Measurements from ENCODE around the gene MUC5AC.
"Not testable (repeated sequence)": the region's sequence is repeated elsewhere in the genome, so short reads cannot be mapped to it uniquely, and the experiment has no call there.

MUC5AC gene

DNA sequence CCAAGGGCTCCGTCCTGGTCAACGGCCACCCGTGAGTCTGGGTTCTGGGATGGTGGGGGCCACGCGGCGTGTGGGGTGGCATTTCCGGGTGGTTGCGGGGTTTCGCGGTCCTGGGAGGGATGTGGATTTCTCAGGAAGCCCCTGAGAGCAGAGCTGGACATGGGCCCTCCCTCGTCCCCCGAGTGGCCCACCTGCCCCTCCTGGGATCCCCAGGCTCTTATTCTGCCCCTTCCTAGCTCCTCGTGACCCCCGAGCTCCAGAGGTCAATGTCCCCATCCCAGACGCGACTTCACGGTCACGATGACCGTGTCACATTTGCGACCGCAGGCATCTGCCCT is 4.4 kb downstream of the MUC5AC start:
- Mint-ChIP-seq H3K4me1 (ENCODE audit: low read depth) (no peaks in the 10 kb centered on the region), H3K27ac (no peak overlapping the region), H3K4me3 (no peak overlapping the region), H3K27me3 (no peaks in the 10 kb centered on the region), H3K9me3 (no peaks in the 10 kb centered on the region), H3K36me3 (ENCODE audit: low read depth) (no peaks in the 10 kb centered on the region)

DNA sequence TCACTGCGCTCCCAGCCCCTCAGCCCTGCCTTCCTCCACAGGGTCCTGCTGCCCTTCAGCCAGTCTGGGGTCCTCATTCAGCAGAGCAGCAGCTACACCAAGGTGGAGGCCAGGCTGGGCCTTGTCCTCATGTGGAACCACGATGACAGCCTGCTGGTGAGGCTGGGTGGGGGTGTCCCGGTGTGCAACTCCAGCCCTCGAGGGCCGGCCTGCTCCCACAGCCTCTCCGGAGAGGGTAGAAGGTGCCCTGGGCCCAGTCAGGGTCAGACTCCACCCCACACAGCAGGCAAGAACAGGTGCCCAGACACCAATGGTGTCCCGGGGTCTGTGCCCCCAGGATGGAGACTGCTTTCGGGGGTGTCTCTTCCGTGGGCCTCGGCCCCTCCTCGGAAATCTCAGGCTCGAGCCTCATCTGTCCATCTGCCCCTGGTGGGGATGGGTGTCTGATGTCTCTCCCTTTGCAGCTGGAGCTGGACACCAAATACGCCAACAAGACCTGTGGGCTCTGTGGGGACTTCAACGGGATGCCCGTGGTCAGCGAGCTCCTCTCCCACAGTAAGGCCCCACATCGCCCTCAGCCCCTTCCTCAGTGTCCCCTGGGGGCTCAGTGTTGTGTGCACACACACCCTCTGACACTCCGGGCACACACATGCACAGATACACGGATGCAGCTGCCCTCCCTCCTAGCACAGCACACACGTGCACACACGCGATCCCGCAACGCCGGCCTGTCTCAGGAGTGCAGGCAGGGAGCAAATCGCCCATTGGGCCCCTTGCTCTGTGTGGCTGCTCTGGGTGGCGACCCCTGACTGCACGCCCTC is 4.9 kb downstream of the MUC5AC start:
- Mint-ChIP-seq H3K4me1 (ENCODE audit: low read depth) (no peaks in the 10 kb centered on the region), H3K9me3 (no peaks in the 10 kb centered on the region), H3K27ac (no peak overlapping the region), H3K27me3 (no peaks in the 10 kb centered on the region), H3K4me3 (no peak overlapping the region), H3K36me3 (ENCODE audit: low read depth) (no peaks in the 10 kb centered on the region)

DNA sequence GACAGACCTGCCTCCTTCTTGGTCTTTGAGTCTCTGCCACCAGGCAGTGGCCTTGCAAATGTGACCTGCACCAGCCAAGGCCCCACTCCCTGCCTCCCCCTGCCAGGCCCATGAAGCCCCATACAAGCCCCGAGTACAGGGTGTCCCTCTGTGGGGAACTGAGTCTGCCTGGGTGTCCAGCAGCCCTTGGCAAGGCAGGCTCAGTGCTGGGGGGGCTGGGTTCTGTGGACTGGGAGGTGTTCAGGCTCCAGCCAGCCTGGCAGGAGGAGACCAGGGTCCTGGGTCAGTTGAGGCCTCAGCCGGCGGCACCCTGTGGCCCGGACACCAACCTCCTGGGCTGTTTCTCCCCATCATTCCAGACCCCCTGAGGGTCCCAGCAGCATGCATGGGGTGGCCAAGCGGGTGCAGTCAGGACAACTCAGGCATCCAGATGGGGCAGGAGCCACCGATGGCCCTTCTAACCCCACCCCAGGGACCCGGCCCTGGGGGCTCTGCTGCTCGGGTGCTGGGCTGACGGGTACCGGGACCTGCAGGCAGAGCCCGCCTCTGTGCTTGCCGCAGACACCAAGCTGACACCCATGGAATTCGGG is 5.7 kb downstream of the MUC5AC start:
- Mint-ChIP-seq H3K4me3 (no peak overlapping the region), H3K4me1 (ENCODE audit: low read depth) (no peaks in the 10 kb centered on the region), H3K27me3 (no peaks in the 10 kb centered on the region), H3K27ac (no peak overlapping the region), H3K9me3 (no peaks in the 10 kb centered on the region), H3K36me3 (ENCODE audit: low read depth) (no peaks in the 10 kb centered on the region)

DNA sequence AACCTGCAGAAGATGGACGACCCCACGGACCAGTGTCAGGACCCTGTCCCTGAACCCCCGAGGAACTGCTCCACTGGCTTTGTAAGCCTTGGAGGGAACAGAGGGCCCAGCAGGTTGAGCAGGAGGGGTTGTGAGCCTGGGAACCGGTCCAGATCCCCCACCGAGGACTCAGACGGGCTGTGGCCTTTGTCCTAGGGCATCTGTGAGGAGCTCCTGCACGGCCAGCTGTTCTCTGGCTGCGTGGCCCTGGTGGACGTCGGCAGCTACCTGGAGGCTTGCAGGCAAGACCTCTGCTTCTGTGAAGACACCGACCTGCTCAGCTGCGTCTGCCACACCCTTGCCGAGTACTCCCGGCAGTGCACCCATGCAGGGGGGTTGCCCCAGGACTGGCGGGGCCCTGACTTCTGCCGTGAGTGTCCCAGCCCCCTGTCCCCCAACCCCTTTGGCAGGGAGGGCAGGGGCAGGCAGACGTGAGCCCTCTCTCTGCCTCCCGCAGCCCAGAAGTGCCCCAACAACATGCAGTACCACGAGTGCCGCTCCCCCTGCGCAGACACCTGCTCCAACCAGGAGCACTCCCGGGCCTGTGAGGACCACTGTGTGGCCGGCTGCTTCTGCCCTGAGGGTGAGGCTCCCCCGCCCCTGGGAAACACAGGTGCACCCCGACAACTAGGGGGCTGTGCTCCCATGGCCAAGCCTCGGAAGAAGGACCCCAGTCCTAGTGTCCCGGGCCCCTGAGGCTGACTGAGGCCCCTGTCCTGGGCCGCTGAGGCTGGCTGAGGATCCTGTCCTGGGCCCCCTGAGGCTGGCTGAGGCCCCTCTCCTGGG is 6.4 kb downstream of the MUC5AC start:
- Mint-ChIP-seq H3K4me1 (ENCODE audit: low read depth) (no peaks in the 10 kb centered on the region), H3K9me3 (no peaks in the 10 kb centered on the region), H3K27ac (no peak overlapping the region), H3K27me3 (no peaks in the 10 kb centered on the region), H3K36me3 (ENCODE audit: low read depth) (no peaks in the 10 kb centered on the region), H3K4me3 (no peak overlapping the region)

DNA sequence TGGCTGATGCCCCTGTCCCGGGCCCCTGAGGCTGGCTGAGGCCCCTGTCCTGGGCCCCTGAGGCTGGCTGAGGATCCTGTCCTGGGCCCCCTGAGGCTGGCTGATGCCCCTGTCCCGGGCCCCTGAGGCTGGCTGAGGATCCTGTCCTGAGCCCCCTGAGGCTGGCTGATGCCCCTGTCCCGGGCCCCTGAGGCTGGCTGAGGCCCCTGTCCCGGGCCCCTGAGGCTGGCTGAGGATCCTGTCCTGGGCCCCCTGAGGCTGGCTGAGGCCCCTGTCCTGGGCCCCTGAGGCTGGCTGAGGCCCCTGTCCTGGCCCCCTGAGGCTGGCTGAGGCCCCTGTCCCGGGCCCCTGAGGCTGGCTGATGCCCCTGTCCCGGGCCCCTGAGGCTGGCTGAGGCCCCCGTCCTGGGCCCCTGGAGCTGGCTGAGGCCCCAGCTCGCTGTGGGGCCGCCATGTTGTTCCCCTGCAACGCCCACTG is 7.1 kb downstream of the MUC5AC start:
- not testable (repeated sequence) for H3K9me3 Mint-ChIP-seq; H3K27me3 Mint-ChIP-seq; H3K4me3 Mint-ChIP-seq; H3K36me3 Mint-ChIP-seq (ENCODE audit: low read depth); H3K4me1 Mint-ChIP-seq (ENCODE audit: low read depth); H3K27ac Mint-ChIP-seq

DNA sequence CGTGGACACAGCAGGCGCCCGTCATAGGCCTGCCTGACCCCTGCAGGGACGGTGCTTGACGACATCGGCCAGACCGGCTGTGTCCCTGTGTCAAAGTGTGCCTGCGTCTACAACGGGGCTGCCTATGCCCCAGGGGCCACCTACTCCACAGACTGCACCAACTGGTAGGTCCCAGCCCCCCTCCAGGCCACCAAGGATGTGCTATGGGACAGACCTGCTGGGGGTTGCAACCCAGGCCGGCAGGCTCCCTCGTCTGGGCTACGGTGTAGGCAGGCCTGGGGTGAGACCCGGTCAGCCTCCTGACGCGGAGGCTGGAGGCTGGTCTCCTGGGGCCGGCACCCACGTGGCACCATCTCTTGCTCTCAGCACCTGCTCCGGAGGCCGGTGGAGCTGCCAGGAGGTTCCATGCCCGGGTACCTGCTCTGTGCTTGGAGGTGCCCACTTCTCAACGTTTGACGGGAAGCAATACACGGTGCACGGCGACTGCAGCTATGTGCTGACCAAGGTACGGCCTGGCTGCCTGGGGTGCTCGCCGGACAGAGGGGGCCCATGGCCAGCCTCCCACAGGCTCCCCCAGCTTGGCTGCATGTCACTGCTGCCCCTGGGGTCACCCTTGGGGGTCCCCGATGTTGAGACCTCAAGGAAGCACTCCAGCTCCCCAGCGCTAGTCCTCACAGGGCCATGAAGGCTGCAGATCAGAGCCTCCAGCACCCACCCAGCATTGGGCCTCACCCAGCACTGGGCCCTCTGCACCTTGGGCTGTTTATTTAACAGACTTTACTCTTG is 7.7 kb downstream of the MUC5AC start:
- Mint-ChIP-seq H3K4me3 (no peak overlapping the region), H3K27me3 (no peaks in the 10 kb centered on the region), H3K4me1 (ENCODE audit: low read depth) (no peaks in the 10 kb centered on the region), H3K36me3 (ENCODE audit: low read depth) (no peaks in the 10 kb centered on the region), H3K27ac (no peak overlapping the region), H3K9me3 (no peaks in the 10 kb centered on the region)

DNA sequence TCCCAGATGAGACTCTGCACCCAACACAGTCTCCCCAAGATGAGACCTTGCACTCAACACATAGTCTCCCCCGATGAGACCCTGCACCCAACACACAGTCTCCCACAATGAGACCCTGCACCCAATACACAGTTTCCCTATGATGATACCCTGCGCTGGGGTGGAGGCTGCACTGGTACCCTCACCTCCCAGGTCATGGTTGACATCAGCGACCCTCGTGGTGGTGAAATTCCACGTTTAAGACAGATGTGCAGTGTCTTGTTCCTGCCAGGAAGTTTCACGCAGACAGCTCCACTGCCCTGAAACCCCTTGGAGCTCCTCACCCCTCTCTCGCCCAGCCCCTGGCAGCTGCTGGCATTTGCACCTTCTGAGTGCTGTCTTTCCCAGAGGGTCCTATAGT is 9.5 kb downstream of the MUC5AC start:
- no peaks in the 10 kb centered on the region for H3K36me3 Mint-ChIP-seq (ENCODE audit: low read depth)
- H3K4me3 Mint-ChIP-seq, result no peak overlapping the region
- H3K9me3 Mint-ChIP-seq, result peaks cover 3% of the 10 kb centered on the region
- H3K27ac Mint-ChIP-seq, result no peak overlapping the region
- H3K4me1 Mint-ChIP-seq (ENCODE audit: low read depth), result no peaks in the 10 kb centered on the region
- H3K27me3 Mint-ChIP-seq, result no peaks in the 10 kb centered on the region

DNA sequence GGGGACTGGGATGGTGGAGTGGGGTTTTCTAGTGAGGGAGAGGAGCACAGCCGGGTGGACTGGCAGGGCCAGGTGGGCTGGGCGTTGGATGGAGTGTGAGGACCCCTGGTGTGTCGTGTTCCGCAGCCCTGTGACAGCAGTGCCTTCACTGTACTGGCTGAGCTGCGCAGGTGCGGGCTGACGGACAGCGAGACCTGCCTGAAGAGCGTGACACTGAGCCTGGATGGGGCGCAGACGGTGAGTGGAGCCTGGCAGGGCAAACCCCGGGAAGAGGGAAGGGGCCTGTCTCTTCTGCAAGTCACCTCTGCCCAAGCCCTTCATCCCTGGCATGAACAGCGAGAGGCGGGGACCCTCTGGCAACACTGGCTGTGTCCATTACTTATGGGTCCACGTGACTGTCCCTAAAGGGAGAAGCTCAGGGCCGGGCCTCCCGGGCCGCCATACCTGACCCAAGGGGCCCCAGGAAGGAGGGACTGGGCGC is 10.0 kb downstream of the MUC5AC start:
- H3K27me3 Mint-ChIP-seq, result no peaks in the 10 kb centered on the region
- H3K9me3 Mint-ChIP-seq, result peaks cover 3% of the 10 kb centered on the region
- no peak overlapping the region for H3K27ac Mint-ChIP-seq
- no peaks in the 10 kb centered on the region for H3K4me1 Mint-ChIP-seq (ENCODE audit: low read depth)
- H3K36me3 Mint-ChIP-seq (ENCODE audit: low read depth), result no peaks in the 10 kb centered on the region
- no peak overlapping the region for H3K4me3 Mint-ChIP-seq

DNA sequence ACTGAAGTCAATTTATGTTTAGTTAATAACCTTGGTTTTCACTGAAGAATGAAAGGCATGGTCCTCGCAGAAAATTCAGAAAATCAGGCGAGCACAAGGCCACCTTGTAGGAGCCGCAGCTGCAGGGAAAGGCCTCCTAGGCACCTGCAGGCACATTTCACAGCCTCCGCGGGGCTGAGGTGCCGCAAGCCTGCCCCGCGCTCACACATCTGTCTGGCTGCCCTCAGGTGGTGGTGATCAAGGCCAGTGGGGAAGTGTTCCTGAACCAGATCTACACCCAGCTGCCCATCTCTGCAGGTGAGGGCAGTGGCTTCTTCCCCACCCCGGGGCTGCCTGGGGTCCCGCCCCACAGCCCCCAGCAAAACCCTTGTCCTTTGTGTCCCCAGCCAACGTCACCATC is 10.5 kb downstream of the MUC5AC start:
- H3K9me3 Mint-ChIP-seq, result peaks cover 3% of the 10 kb centered on the region
- no peaks in the 10 kb centered on the region for H3K36me3 Mint-ChIP-seq (ENCODE audit: low read depth)
- H3K4me1 Mint-ChIP-seq (ENCODE audit: low read depth), result no peaks in the 10 kb centered on the region
- no peak overlapping the region for H3K4me3 Mint-ChIP-seq
- no peaks in the 10 kb centered on the region for H3K27me3 Mint-ChIP-seq
- no peak overlapping the region for H3K27ac Mint-ChIP-seq

DNA sequence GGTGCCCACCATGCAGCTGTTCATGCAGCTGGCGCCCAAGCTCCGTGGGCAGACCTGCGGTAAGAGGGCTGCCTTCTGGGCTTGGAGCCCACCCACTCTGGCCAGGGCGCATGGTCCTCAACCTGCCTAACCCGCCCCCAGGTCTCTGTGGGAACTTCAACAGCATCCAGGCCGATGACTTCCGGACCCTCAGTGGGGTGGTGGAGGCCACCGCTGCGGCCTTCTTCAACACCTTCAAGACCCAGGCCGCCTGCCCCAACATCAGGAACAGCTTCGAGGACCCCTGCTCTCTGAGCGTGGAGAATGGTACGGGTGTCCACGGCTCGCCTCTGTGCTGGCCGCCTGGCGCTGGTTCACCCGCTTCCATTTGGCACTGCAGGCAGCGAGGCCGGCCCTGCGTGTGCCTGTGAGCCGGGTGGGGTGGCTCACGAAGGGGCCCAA is 11.0 kb downstream of the MUC5AC start:
- no peaks in the 10 kb centered on the region for H3K36me3 Mint-ChIP-seq (ENCODE audit: low read depth)
- peaks cover 3% of the 10 kb centered on the region for H3K9me3 Mint-ChIP-seq
- H3K4me1 Mint-ChIP-seq (ENCODE audit: low read depth), result no peaks in the 10 kb centered on the region
- H3K27ac Mint-ChIP-seq, result no peak overlapping the region
- H3K4me3 Mint-ChIP-seq, result no peak overlapping the region
- no peaks in the 10 kb centered on the region for H3K27me3 Mint-ChIP-seq

DNA sequence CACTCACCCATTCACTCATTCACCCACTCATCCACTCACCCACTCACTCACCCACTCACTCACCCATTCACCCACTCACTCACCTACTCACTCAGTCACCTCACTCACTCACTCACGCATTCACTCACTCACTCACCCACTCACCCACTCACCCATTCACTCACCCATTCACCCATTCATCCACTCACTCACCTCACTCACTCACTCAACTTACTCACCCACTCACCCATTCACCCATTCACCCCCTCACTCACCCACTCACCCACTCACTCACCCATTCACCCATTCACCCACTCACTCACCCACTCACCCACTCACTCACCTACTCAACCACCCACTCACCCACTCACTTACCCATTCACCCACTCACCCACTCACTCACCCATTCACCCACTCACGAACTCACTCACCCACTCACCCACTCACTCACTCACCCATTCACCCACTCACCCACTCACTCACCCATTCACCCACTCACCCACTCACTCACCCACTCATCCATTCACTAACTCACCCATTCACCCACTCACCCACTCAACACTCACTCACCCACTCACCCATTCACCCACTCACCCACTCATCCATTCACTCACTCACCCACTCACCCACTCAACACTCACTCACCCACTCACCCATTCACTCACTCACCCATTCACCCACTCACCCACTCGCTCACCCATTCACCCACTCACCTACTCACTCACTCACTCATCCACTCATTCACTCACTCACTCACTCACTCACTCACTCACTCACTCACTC is 13.7 kb downstream of the MUC5AC start:
- H3K9me3 Mint-ChIP-seq, result peaks cover 9% of the 10 kb centered on the region
- H3K27me3 Mint-ChIP-seq, result no peaks in the 10 kb centered on the region
- H3K4me3 Mint-ChIP-seq, result no peak overlapping the region
- H3K36me3 Mint-ChIP-seq (ENCODE audit: low read depth), result no peaks in the 10 kb centered on the region
- H3K4me1 Mint-ChIP-seq (ENCODE audit: low read depth), result no peaks in the 10 kb centered on the region
- H3K27ac Mint-ChIP-seq, result no peak overlapping the region

DNA sequence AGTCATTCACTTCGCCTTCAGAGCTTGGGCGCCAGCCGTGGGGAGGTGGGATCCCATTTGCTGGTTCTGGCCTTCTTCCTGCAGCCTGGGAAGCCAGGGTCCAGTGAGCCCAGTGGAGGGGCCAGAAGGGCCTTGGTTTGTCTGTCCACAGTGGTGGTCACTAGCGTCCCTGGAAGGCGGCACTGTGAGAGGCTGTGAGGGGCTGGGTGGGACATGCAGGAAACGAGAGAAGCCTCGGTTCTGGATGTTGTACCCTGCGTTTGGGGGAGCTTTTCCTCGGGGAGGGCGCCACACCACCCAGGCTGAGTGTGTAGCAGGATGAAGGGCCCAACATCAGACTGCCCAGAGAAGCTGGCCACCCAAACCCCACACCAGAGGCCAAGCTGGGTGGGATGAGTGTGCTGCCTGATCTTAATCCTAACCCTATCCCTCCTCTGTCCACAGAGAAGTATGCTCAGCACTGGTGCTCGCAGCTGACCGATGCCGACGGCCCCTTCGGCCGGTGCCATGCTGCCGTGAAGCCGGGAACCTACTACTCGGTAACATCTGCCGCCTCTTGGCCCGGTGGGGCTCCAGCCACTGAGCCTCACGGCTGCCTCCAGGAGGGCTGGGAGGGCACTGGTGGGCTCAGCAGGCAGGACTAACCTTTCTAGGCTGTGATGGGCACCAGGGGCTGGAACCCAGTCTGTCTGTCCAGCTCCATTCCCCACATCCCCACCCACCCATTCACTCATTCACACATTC is 14.4 kb downstream of the MUC5AC start:
- no peak overlapping the region for H3K4me3 Mint-ChIP-seq
- H3K4me1 Mint-ChIP-seq (ENCODE audit: low read depth), result no peaks in the 10 kb centered on the region
- H3K36me3 Mint-ChIP-seq (ENCODE audit: low read depth), result no peaks in the 10 kb centered on the region
- peaks cover 9% of the 10 kb centered on the region for H3K9me3 Mint-ChIP-seq
- no peak overlapping the region for H3K27ac Mint-ChIP-seq
- H3K27me3 Mint-ChIP-seq, result no peaks in the 10 kb centered on the region

DNA sequence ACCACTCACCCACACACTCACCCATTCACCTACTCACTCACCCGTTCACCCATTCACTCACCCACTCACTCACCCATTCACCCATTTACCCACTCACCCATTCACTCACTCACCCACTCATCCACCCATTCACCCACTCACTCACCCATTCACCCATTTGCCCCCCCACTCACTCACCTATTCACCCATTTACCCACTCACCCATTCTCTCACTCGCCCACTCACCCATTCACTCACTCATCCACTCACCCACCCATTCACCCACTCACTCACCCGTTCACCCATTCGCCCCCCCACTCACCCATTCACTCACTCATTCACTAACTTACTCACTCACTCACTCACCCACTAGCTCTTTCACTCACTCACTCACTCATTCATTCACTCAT is 15.0 kb downstream of the MUC5AC start:
- Mint-ChIP-seq H3K9me3 (peaks cover 9% of the 10 kb centered on the region), H3K27ac (no peak overlapping the region), H3K27me3 (no peaks in the 10 kb centered on the region), H3K36me3 (ENCODE audit: low read depth) (no peaks in the 10 kb centered on the region), H3K4me1 (ENCODE audit: low read depth) (no peaks in the 10 kb centered on the region), H3K4me3 (no peak overlapping the region)
